ENCODE data around the gene BTBD8.
"Not testable (repeated sequence)": the region's sequence is repeated elsewhere in the genome, so short reads cannot be mapped to it uniquely, and the experiment has no call there.

BTBD8 gene

DNA sequence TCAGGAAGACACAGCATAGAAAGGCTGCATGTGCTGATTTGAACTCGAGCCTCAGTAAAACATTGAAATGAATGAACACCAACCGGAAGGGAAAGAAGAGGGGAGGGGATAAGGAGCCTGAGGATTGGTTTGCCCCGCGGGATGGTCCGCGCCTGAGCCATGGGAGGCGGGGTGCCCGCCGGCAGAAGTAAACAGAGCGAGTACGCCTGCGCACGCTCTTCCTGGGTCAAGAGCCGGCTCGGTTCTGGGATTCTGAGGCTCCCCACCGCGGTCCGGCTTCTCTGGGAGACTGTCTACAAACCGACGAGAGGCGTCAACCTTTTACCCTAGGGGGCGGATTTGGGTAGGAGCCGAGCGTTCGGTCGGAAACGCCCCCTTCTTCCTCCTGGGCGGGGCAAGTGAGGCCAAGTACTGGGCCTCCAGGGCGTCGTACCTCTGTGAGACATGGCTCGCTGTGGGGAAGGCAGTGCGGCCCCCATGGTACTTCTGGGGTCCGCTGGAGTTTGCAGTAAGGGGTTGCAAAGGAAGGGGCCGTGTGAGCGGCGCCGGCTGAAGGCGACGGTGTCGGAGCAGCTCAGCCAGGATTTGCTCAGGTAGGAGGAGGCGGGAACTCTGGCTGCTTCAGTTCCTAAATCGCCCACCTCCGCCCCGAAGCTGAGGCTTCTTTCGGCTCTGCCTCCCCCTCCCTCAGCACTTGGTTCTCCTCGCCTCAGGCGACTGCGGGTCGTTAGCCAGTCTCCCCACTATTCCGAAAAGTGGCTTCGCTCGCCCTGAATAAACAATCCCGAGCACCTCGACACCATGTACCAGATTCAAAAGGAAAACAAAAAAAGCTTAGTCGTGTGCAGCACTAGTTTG lies at the start of gene BTBD8:
TSS of gene BTBD8 (plus strand) at position 218 of the 858 bp plus-strand sequence. CDS start at position 445, 227 bp downstream.
- FAIRE-seq, result no peak

DNA sequence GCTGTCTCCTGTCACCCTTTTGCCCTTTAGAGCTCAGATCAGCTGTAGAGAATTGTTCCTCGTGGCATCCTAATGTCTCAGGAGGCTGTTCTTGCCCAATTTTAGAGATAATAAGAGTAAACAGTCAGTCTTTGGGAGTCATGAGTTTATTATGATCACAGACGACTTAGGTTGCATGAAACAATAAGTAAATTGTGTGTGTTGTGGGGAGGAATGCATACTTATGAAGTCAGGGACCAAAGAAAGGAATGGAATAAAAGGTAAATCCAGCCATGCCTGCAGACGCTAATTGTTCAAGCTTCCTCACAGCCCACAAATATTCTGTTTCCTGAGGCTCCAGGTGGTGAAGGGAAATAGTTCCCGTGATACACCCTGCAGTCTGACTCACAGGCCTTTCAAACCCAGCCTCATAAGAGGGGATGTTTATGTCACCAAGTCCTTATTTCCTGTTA lies 49.5 kb upstream of the BTBD8 start:
- no peak for FAIRE-seq

DNA sequence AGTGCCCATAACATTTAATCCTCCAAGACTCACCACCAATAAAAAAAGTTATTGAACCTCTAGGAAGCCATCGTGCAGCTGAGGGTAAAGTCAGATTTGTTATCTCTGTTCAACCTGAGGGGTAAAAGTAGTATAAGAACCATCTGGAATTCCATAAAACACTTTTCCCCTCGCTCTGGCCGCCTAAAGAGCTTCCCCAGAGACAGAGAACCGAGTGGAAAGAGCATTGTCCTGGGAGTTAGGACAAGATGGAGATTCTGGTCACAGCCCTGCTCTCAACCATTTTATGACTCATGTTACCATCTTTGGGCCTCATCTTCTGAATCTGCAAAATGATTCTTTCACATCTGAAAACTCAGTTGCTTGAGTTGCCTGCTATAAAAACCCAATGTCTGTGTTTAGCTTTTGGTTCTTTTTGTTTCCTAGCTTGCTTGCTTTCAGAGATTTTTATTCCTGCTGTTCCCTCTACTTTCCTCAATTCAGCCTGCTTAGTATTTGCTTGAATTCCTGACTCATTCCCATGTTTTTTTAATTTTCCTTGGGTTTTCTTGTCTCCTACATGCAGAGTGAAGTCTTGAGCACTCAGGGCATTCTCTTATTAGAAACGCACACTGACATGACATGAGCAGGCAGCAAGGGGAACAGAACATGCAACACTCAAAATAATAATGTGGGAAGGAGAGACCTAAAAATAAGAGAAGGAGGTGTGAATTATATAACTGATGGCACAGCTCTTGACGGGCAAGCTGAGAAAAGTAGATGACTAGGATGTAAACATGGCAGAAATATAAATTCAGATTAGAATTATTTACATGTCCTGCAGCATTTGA lies 48.6 kb upstream of the BTBD8 start:
- no peak for FAIRE-seq

DNA sequence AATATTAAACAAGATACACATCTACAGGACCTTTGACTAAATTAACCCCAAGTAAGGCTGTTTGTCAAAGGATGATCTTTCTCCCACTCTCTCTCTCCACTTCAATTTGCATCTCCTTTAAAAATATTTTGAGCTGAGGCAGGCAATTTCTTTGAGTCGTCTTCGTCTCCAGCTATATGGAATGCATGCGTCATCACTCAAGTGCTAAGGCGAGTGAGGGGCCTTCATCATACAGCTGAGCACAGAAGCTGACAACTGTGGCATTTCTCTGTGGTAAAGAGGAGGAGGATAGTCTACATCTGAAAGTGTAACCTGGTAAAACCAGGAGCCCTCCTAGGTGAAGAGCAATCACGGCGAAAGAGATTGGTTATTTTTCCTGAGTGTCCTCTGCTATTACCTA lies 42.7 kb upstream of the BTBD8 start:
- FAIRE-seq, result no peak

DNA sequence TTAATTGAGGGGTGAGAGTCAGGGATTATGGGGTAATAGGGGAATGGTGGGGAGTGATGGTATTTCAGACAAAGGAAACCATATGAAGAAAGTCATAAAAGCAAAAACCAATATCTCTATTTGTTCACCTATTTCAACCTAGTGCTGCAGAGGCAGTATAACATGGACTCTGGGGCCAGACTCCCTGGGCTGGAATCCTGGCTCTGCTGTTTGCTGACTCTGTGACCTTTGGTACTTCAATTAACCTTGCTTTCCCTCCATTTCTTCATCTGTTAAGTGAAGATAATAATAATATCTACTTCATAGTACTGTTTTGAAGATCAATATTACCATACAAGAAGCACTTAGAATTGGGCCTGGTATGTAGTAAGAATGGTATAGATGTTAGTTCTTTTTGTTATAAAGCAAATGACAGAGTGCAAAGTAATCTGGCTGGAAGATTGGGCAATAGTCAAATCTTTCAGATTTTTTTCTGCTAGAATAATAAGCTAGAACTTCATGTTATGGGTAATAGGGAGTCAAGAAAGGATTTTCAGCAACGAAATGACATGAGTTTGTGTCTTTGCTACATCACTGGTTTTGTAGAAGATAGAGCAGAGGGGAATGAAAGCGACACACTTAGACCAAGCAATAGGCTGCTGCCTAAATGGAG lies 41.3 kb upstream of the BTBD8 start:
- FAIRE-seq, result no peak

DNA sequence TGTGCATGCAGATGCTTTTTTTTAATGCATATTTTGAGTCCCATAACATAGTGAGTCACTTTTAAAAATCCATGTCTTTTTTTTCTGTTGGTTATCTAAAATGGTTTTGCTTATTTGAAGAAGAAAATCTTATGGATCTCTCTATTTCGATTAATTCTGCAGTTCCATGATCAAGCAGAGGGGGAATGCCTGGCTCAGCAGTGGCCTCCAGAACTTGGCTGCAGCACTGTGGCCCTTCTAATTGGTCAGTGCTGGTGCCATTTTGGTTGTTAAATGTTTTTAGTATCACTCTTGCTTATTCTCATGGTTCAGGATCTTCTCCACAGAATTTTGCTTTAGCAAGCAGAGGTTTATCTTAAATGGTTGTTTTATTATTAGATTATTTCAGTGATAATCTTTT lies 39.2 kb upstream of the BTBD8 start:
- FAIRE-seq, result no peak

DNA sequence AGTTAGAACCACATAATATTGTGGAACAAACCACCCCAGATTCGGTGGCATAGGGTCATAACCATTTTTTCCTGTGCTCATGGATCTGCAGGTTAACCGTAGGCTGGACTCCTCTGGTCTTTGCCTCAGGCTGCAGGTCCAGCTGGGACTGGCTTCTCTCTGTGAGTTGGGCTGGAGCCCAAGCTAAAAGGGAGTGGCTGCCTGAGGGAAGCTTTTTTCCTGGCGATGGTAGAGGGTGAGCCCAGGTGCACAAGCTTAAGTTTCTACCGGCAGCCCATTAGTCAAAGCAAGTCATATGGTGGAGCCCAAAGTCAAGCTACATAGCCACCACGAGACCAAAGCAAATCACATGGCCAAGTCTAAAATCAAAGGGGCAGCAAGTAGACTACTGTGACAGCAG lies 36.5 kb upstream of the BTBD8 start:
- no peak for FAIRE-seq

DNA sequence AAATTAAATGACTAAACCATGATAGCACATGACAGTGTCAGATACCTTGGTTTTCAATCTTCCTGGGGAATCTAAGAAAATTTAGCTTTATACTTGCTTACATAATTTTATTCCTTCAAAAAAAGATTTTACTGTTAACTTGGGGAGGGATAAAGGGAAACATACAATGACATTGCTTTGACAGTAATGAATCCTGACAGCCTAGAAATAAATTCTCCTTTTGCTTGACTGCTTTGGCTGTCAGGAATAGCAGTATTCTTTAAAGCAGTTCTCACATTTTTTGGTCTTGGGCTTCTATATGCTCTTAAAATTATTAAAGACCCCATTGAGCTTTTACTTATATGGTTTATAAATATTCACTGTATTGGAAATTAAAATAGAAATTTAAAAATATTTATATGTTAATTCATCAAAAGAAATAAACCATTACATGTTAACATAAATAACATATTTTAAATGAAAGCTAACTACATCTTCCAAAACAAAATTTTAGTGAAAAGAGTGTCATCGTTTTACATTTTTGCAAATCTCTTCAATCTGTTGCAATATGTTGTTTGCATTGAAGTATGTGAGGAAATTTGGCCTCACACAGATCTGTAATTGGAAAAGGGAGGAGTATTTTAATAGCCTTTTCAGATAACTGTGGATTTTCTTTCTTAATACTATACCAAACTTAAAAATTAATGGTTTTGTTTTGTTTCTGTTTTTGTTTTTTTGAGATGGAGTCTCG lies 34.2 kb upstream of the BTBD8 start:
- FAIRE-seq, result no peak

DNA sequence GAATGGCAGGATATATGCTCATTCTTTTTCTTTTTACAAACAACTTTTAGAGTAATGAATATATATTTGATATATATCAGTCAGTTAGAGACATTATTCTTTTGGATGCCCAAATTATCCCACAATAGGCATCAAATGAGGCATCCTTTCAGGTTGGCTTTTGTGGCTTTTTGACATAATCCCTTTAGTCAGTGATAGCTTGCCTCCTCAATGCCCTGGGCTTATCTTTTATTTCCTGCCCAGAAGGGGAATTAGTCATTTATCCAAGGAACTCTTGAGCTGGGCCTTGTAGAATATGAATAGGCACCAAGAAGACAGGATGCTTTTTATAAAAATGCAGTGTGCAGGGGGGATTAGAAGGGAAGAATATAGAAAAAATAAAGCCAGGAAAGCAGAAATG lies 28.2 kb upstream of the BTBD8 start:
- no peak for FAIRE-seq

DNA sequence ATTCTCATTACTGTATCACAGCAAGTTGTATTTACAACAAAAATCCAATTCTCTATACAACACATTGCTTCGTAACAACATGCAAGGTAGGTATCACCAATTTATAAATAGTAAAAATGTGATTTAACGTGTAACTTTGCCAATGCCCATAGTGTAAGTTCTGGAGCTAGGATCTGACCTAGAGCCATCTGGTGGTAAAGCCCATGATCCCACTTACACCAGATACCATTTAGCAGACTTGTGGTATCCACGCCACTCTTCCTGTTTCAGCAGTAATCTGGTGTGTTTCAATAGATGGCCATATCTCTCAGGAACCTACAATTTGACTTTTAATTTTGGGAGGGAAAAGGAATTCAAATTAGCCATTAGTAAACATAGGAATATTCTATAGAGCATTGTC lies 15.1 kb upstream of the BTBD8 start:
- no peak for FAIRE-seq

DNA sequence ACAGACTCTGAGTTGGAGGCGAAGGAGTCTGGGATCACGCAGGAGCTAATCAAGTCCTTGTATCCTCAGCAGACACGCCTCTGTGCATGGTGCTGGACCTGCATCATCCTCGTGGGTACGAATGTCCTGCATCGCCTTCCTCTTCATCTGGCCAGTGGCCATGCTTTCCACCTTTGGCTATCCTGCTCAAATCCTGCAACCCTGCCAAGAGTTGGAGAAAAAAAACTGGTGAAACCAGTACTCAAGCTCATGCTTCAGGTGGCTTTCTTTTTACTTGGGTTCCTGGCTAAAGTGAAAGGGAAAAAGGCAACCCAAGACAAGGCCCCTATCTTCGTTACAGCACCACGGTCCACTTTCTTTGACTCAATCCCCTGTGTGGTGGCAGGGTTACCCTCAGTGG lies 13.8 kb upstream of the BTBD8 start:
- no peak for FAIRE-seq

DNA sequence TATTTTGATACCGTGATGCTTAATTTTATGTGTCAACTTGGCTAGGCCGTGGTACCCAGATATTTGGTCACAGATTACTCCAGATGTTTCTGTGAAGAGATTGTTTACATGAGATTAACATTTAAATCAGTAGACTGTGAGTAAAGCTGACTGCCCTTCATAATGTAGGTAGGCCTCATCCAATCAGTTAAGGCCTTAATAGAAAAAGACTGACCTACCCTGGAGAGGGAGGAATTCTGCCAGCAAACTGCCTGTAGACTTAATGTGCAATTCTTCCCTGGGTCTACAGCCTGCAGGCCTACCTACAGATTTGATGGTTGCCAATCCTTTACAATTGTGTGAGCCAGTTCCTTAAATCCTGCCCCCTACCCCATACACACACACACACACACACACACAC lies 9.3 kb upstream of the BTBD8 start:
- no peak for FAIRE-seq

DNA sequence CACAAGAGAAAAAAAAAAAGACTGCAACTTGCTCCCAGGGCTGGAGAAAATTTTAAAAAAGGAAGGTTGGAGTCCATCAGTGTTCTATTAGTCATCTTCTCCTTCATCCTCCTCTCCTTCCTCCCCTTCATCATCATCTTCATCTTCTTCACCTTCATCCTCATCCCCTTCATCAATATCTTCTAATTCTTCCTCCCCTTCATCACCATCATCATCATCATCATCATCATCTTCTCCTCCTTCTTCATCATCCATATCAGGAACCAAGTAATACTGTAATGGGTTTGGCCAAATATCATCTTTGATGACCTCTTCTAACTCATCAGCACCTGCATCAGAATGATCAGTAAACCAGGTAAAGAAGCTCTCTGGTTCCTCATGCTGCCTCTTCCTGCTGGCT lies 5.7 kb upstream of the BTBD8 start:
- not testable (repeated sequence) for FAIRE-seq

DNA sequence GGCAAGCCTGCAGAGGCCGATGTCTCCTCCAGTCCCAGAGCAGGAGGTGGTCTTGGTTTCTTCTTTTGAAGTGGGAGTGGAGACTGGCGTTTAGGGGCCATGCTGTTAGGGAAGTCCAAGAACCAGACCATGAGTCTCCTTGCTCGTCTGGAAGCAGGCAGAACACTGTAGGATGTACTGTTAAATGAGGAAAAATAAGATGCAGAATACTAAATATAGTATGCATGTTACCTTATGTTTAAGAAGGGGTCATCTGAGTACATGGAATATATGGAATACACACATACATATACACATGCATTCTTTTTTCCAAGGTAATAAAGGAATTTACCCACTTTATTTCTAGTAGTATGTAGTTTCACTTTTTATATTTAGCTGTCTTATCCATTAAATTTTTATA lies 4.8 kb upstream of the BTBD8 start, which contains the start of gene SETSIP:
TSS of gene SETSIP (minus strand) at position 101 of the 400 bp plus-strand sequence. CDS start at position 101, 0 bp downstream.
- no peak for FAIRE-seq

DNA sequence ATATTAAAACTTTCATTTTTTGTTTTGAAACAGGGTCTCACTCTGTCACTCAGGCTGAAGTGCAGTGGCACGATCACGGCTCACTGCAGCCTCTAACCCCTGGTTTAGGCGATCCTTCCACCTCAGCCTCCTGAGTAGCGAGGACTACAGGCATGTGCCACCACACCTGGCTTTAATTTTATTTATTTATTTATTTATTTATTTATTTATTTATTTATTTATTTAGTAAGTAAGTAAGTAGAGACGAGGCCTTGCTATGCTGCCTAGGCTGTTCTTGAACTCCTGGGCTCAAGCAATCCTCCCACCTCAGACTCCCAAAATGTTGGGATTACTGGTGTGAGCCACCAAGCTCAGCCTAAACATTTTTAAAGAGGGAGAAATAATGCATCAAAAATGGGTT lies 3.8 kb upstream of the BTBD8 start:
- FAIRE-seq, result no peak

DNA sequence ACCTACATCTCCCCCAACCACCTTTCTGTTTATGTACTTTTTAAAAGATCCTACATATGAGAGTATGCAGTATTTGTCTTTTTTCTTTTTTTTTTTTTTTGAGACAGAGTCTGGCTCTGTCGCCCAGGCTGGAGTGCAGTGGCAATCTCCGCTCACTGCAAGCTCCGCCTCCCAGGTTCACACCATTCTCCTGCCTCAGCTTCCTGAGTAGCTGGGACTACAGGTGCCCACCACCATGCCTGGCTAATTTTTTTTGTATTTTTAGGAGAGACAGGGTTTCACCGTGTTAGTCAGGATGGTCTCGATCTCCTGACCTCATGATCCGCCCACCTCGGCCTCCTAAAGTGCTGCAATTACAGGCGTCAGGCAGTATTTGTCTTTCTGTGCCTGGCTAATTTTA lies 2.1 kb upstream of the BTBD8 start:
- not testable (repeated sequence) for FAIRE-seq

DNA sequence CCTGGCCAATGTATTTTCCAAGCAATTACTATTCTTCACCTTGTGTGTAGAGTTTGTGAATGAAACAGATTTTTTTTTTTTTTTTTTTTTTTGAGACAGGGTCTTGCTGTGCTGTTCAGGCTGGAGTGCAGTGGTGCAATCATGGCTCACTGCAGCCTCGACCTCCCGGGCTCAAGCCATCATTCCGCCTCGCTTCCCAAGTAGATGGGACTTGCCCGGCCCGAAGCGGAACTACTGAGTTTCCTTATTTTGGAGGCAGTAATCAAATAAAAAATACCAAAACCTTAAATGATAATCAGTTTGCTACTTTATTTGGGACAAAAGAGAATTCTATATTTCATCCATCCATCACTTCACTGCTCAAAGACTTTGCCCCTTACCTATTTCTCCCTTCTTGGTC lies 704 bp upstream of the BTBD8 start:
- no peak for FAIRE-seq

DNA sequence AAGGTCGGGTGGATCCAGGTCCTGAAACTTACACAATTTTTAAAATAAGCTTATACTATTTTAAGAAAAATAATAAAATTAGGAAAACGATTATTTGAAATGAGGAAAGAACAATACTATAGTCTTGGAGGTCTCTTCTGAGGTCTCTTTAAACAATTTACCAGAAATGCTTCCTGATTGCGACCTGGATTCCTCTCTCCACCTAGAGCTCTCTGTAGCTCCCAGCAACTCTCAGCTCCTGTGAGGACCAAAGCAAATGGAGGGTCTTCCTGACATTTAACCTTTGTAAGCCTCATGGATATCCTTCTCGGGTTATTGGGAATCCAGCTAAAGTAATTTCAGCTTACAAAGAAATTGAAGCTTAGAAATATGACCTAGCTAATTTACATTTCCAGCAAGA lies 886 bp downstream of the BTBD8 start:
- no peak for FAIRE-seq

DNA sequence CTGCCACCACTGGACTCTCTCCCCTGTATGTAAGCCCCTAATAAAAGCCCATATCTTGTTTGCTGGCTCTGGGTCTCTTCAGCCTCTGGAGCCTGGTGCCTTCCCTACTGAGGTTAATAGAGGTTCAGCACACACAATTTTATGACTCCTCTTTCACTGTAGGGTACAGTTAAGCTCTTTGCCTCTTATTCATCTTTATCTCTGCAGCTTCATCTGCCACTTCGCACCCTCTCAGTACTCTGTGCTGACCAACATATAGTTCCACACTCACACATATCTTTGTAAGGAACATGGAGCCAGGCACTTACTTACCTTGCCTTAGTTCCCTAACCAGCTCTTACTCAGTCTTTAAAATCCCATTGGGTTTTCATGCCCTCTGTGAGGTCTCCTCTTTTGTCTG lies 4.5 kb downstream of the BTBD8 start:
- FAIRE-seq, result no peak

DNA sequence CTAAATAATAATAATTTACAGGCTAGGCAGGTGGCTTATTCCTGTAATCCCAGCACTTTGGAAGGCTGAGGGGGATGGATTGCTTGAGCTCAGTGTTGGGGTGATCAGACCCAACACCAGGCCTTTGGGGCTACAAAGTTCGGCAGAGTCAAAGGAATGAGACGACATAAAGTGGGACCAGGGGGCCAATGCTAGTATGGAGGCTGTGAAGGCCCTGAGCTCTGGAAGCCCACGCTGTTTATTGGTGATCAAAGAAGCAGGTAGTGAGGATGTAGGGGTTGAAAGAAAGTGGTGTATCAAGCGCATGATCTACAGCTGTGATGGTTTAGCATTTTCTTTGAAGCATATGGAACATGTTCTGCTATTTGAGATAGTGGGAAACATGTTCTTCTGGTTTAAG lies 5.6 kb downstream of the BTBD8 start:
- FAIRE-seq, result no peak

DNA sequence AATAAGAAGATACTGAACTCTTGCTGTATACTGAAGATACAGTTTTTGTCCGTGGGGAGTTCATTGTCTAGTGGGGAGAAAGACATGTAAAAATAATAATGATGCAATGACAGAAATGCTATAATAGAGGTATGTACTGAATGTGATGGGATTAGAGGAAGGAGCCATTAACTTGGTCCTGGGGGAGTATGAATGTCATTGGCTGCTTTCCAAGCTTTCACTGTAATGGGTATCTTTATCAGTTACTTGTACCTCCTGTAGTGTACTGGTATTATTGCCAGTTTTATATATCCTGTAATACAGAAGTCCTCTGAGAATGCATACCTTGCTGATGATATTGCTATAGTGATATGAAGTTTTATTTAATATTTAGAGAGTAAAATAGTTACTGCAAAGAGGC lies 7.4 kb downstream of the BTBD8 start:
- FAIRE-seq, result no peak

DNA sequence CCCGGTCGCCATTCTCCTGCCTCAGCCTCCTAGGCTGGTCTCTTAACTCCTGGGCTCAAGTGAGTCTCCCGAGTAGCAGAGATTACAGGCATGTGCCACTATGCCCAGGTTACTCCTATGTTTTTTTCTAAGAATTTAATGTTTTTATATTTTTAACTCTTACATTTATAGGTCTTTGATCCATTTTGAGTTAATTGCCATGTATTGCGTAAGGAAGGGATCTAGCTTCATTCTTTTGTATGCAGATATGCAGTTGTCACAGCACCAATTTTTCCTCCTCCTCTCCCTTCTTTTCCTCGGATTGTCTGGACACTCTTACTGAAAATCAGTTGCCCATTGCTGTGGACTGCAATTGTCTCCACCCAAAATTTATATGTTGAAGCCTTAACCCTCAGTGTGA lies 11.5 kb downstream of the BTBD8 start:
- FAIRE-seq, result no peak

DNA sequence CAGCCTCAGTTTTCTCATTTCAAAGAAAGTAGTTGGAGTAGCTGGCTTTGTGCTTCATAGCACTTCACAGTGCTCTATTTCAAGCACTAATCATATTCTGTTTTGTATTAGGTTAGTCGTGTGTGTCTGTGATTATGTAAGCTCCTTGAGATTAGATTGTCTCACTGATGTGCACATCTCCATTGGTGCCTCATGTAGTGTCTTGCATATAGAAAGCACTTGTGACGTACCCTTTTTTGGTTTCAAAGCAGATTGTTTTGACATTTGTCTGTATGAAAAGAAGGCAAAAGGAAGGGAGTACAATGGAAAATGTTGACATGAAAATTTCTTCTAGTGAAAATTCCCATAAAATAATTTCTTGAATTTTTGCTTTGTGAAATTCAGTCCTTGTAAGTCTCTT lies 13.9 kb downstream of the BTBD8 start:
- no peak for FAIRE-seq
